ENCODE results near the gene SMCO3.

DNA sequence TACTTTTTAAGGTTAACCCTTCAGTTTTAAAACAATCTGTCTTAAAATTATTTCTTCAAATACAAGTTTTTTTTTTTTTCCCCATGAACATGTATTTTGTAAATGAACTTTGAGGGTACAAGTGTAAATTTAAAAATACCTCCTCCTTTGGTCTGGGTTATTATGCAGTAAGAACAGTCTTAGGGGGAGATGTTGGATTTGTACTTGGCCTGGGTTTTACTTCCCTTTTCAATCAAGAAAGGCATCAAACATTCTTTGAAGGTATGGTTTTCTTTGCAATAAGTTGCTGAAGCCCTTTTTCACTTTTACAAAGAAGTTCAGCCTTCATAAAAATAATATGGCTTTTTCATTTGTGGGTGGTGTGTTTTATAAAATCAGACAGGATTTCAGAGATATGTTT lies 31.2 kb downstream of the SMCO3 start:
- TF ChIP-seq, protein P1, sequence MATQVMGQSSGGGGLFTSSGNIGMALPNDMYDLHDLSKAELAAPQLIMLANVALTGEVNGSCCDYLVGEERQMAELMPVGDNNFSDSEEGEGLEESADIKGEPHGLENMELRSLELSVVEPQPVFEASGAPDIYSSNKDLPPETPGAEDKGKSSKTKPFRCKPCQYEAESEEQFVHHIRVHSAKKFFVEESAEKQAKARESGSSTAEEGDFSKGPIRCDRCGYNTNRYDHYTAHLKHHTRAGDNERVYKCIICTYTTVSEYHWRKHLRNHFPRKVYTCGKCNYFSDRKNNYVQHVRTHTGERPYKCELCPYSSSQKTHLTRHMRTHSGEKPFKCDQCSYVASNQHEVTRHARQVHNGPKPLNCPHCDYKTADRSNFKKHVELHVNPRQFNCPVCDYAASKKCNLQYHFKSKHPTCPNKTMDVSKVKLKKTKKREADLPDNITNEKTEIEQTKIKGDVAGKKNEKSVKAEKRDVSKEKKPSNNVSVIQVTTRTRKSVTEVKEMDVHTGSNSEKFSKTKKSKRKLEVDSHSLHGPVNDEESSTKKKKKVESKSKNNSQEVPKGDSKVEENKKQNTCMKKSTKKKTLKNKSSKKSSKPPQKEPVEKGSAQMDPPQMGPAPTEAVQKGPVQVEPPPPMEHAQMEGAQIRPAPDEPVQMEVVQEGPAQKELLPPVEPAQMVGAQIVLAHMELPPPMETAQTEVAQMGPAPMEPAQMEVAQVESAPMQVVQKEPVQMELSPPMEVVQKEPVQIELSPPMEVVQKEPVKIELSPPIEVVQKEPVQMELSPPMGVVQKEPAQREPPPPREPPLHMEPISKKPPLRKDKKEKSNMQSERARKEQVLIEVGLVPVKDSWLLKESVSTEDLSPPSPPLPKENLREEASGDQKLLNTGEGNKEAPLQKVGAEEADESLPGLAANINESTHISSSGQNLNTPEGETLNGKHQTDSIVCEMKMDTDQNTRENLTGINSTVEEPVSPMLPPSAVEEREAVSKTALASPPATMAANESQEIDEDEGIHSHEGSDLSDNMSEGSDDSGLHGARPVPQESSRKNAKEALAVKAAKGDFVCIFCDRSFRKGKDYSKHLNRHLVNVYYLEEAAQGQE (IDR thresholded peaks at IDR 0.05; ENCODE audit: borderline replicate concordance) = no peak
- TF ChIP-seq RAD21 (conservative IDR thresholded peaks at IDR 0.05) = no peak
- TF ChIP-seq, protein P2, sequence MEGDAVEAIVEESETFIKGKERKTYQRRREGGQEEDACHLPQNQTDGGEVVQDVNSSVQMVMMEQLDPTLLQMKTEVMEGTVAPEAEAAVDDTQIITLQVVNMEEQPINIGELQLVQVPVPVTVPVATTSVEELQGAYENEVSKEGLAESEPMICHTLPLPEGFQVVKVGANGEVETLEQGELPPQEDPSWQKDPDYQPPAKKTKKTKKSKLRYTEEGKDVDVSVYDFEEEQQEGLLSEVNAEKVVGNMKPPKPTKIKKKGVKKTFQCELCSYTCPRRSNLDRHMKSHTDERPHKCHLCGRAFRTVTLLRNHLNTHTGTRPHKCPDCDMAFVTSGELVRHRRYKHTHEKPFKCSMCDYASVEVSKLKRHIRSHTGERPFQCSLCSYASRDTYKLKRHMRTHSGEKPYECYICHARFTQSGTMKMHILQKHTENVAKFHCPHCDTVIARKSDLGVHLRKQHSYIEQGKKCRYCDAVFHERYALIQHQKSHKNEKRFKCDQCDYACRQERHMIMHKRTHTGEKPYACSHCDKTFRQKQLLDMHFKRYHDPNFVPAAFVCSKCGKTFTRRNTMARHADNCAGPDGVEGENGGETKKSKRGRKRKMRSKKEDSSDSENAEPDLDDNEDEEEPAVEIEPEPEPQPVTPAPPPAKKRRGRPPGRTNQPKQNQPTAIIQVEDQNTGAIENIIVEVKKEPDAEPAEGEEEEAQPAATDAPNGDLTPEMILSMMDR (IDR thresholded peaks at IDR 0.05; ENCODE audit: poor library complexity, severe bottlenecking) = no peak
- no peak for TF ChIP-seq POLR2AphosphoS5 (IDR thresholded peaks at IDR 0.05)
- no peak for TF ChIP-seq SMC3 (conservative IDR thresholded peaks at IDR 0.05; ENCODE audit: poor library complexity)
